T-helper 1 cell (primary cell): ENCODE measurements around the gene MOV10L1.
"Not testable (repeated sequence)": the region's sequence is repeated elsewhere in the genome, so short reads cannot be mapped to it uniquely, and the experiment has no call there.

Source experiments
- DNase-seq, 5 donors: peaks; one replicate each; pipeline ENCODE4 v3.0.0-alpha.2; 2012 to 2020

The MOV10L1 gene

DNA sequence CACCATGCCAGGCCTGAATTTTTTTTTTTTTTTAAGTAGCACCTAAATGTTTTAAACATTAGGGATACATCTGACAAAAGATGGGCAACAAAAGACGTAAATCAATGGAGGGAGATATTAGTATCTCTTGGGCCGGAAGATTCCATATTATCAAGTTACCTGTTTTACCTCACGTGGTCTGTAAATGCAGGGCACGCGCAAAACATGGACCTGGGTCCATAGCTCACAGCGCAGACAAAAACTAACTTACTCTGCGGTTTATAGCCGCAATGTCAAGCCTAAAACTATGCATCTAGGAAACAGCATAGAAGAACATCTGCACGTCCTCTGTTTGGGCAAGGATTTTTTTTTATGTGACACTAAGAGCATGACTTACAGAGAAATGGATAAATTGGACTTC, 49.2 kb downstream of the MOV10L1 start:
- DNase-seq, result no peak

DNA sequence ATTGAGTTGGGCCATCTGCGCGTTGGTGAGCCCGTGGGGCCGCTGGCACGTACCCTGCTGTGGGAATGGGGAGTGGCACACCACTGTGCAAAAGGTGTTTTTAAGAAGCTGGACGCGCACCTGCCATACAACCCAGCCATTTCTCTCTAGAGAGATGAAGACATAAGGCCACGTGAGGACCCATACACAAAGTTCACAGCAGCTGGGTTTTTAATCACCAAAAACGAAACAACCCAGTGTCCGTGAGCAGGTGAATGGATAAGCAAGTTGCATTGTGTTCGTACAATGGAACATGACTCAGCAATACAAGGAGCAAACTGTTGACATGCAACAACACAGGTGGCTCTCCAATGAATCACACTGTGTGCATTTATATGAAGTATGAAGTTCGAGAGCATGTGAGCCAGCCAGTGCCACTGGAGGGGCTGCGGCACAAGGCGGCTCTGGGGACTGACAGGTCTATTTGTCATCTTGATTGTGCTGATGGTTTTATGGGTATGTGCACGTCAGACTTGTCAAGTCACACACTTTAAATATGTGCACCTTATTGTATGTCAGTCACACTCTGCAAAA, 50.1 kb downstream of the MOV10L1 start:
- no peak for DNase-seq

DNA sequence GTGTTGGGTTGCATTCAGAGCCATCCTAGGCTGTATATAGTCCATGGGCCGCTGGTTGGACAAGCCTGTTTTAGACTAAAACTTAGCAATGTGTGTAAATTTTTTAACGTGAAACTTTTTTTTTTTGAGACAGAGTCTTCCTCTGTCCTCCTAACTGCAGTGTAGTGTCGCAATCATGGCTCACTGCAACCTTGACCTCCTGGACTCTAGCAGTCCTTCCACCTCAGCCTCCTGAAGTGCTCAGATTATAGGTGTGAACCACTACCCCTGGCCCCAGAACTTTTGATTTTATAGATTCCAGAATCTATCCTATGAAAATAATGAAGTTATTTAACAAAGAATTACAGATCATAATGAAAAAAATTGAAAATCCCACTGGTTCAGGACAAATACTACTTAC, 50.8 kb downstream of the MOV10L1 start:
- no peak for DNase-seq

DNA sequence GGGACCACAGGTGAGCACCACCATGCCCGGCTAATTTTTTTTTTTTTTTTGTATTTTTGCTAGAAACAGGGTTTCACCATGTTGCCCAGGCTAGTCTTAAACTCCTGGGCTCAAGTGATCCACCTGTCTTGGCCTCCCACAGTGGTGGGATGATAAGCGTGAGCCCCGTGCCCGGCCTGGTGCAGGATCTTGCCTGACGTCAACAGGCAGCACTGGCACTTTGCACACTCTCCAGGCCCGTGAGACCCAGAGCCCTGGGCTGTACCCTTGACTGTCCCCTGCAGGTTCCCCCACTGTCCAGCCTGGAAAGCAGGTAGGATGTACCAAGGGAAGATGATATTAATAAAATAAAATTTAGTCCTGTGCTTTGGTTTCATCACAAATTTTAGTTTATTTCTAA, 51.7 kb downstream of the MOV10L1 start:
- no peak for DNase-seq

DNA sequence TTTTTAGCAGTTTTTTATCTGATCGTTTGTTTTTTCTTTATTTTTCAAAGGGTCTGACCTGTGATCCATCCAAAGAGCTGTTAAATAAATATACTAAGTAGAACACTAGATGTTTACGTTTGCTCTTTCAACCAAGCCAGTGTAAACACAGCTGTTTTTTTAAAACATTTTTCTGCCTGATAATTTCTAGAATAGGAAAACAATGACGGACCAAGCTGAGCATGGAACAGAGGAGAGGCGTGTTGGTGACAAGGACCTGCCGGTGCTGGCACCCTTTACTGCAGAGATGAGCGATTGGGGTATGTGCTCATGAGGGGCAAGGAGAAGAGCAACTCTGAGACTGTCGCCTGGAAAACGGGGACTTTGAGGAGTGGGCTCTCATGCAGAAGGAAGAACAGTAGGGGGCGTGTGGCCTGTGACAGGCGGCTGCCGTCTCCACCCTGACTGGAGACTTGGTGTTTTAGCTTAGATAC, 52.1 kb downstream of the MOV10L1 start:
- no peak for DNase-seq

DNA sequence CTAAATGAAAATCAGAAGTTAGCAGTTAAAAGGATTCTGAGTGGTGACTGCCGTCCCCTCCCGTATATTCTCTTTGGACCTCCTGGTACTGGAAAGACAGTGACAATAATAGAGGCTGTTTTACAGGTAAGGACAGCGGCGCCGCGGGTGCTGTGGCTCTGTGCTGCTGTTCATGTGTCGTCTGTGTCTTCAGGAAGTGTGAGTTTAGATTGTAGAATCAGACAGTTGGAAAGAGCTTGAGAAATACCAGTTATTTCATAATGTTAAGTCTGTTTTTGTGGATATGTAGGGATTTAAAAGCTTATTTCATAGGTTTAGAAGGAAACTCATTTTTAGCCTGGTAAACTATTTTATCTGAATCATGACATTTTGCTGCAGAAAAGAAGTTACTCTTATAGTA, 53.3 kb downstream of the MOV10L1 start:
- no peak for DNase-seq

DNA sequence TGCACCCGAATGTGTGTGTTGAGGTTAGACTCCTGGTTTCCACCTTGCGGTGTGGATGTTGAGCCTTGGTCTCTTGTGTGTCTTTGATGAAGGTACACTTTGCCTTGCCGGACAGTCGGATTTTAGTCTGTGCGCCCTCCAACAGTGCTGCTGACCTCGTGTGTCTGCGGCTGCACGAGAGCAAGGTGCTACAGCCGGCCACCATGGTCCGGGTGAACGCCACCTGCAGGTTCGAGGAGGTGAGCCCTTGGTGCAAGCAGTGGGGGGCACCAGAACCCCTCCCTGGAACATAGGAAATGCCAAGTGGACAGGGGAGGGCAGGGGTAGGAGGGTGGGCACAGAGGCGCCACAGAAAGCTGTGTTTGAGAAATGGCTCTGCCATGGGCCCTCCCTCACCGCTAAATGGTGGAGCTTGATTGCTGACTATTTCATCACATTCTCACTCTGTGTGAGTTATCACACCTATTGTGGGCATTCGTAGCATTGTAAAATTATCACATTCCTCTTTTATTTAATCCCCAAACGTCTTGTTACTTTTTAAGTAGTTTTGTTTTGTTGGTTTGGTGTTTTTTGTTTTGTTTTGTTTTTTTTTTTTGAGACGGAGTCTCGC, 54.3 kb downstream of the MOV10L1 start:
- DNase-seq, result no peak

DNA sequence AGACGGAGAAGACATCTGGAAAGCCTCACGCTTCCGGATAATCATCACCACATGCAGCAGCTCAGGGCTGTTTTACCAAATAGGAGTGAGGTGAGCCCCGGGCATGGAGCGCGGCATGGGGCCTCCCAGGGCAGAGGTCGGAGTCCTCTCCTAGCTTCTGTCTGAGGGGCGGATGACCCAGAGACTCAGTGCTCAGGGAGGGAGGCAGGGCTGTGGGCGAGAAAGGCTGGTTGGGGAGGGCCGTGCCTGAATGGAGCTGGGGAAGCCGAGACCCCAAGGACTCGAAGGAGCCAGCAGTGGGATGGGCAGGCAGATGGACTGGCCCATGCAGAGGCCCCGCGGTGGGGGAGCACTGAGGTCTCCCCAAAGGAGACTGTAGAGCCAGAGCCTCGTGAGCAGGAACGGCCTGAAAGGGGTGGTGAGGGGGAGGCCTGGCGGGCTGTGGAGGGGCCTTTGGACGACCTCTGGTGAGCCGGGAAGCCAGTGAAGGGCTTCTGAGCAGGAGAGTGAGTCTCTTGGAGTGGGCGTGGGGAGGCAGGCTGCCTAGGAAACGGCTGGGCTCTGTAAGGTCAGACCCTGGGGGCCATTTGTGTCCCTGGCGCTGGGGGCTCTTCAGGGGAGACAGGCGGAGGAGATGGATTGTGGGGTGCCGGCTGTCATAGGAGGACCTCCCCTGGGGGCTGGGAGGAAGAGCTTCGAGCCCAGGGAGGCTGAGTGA, 56.1 kb downstream of the MOV10L1 start:
- DNase-seq, result no peak

DNA sequence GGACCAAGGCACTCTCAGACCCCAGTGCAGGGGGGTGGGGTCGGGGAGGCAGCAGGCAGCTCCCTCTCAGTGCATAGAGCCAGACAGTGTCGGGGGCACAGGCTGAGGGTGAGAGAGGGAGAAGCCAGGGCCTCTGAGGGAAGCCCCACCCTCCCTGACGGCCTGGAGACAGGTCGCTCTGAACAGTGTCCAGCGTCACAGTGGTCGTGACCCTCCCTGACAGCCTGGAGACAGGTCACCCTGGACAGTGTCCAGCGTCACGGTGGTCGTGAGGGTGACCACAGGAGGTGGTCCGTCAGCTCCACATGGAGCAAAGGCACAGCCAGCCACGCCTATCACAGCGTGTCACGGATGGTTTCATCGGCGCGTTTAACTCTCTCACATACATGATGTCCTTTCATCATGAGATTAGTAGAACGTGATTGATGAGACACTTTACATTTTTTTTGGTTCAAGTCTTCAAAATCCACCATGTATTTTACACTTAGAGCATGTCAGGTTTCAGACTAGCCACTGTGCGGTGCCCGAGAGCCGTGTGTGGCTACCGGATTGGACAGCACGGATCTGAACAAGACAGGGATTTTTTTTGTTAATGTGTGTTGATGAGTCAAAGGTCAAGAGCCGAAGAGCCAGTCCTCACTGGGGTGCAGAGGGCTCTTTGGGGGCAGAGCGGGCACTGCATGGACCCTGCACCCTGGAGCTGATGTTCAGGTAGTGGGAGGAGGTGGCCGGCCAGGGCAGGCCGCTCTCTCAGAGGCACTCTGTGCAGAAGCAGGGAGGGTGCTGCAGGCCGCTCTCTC, 56.8 kb downstream of the MOV10L1 start:
- no peak for DNase-seq

DNA sequence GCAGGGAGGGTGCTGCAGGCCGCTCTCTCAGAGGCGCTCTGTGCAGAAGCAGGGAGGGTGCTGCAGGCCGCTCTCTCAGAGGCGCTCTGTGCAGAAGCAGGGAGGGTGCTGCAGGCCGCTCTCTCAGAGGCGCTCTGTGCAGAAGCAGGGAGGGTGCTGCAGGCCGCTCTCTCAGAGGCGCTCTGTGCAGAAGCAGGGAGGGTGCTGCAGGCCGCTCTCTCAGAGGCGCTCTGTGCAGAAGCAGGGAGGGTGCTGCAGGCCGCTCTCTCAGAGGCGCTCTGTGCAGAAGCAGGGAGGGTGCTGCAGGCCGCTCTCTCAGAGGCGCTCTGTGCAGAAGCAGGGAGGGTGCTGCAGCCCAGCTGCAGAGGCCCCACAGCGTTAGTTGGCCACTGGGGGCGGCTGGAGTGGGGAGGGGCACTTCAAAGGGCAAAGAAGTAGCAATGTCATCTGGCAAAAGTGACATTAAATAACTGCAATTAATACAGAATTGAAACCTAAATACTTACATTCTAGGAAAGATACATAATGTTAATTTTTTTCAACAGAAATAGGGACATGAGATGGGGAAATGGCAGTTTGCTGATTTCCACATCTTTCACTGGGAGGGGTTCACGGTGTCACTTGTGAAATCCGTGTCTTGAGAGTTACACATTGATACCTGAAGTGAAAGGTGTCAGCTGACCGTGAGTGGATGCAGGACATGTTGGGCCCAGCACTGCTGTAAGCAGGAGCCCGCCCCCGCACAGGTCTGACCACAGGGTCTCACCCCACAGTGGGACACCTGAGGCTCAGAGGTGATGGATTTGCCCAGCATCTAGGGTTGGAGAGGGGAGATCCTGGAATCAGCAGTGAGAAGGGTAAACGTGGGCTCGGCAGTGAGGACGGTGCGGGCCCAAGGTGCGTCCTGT, 57.7 kb downstream of the MOV10L1 start:
- DNase-seq, result not testable (repeated sequence)

DNA sequence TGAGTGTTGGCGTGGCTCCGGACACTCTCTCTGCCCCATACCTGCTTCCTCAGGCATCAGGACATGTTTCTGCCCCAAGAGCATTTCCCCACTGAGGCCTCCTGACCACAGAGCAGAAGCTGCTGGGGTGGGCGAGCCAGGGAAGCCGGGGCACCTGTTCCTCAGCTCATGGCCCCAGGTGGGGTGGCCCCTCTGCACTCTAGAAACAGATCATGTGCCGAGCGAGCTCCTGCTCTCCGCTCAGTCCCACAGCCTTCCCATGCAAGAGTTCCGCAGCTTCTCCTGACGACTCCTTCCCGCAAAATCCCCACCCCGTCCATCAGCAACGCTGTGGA, 58.3 kb downstream of the MOV10L1 start:
- DNase-seq, result no peak

DNA sequence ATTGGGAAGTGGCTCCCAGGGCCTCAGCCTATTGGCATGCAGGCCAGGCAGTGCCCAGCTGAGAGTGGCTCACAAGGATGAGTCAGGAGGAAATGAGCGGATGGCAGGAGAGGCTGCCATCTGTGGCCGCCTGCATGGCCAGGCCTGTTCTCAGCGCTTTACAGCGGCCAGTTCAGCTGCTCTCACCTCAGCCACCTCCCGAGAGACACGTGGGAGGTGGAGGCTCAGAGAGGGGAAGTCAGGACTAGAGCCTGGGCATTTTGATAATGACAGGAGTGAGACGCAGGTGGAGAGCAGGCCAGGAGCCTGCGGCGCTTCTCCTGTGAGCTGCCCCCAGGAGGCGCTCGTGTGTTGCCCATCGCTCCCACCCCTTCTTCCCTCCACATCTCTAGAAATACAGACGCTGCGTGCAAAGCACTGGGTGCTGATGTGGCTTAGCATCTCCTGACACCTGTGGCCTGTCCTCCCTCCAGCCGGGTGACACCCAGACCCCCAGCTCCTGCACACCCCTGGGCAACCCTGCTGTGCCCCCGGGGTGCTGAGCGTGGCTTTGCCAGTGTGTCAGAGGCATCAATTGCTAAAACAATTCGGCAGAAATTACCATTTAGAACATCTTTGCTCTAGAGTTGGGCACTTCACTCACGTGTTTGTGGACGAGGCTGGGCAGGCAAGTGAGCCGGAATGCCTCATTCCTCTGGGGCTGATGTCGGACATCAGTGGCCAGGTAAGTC, 59.4 kb downstream of the MOV10L1 start:
- peak; percentile 56 to 76 (median 68) for DNase-seq

DNA sequence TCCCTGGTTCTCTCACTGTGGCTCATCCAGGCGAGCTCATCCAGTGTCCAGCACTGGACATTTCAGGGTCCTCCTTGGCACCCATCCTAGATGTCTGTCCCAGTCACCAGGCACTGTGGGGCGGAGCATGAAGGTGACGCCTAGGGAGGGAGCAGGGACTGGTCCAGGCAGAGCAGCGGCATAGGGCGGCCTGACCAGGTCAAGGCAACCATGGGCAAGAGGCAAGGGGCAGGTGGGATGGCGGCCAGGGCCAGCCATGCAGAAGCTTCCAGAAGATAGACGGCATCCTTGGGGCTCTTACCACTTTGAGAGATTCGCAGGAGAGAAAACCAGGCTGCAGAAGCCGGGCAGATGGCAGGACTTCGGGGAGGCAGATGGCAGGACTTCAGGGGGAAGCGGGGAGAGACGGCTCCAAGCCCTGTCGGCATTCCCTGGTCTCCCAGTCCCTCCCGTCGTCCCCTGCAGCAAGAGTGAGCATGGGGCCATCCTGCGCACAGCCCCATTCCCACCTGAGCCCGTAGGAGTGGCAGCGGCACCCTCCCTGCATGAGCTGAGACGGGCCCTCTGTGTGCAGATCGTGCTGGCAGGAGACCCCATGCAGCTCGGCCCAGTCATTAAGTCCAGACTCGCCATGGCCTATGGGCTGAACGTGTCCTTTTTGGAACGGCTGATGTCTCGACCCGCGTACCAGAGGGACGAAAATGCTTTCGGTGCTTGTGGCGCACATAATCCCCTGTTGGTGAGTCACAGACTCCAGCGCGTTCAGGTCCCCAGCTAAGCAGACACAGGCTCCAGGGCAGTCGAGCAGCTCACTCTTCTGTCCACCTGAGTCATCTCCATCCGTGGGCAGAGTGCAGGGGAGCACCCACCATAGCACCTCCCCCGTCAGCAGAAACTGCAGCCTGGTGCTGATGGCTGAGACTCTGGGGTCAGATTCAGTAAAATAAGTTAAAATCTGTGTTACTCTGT, 60.6 kb downstream of the MOV10L1 start:
- no peak for DNase-seq

DNA sequence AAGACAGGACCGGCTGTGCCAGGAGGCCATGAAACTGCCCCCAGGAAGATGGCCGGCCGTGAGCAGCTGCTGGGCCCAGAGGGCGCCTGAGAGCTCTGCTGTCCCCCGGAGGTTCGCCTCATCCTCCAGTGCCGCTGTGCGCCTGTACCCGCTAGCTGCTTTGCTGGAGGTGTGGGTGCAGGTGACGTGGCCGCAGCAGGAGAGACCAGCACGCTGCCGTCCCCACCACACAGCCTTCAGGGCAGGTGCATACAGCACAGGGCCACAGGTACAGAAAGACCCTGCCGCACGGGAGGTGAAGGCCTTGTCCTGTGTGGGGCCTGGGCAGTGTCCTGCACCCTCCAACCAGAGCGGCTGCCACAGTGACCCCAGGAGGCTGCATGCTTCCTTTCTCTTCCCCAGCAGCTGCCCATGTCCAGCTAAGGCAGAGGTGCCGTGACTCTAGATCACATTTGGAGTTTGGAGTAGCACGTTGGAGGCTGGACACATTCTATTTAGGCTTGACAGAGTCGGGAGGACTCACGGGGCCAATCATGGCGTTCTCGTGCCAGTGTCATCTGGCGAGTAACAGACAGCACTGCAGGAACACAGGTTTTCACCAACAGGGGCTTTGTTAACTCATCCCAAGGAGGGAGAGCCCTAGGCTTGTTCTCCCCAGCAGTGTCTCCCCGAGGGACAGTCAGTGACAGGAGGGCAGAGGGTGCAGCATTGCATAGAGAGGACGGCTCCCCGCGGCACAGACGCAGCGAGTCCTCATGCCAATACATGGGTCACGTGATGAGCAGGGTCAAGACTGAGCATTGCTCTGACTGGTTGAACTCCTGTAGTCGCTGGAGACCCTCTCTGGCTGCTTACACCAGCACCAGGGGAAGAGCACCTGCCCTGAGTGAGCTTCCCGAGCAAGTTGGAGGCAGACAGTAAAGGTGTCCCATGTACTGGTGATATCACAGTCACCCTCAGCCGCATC, 62.0 kb downstream of the MOV10L1 start:
- no peak for DNase-seq

DNA sequence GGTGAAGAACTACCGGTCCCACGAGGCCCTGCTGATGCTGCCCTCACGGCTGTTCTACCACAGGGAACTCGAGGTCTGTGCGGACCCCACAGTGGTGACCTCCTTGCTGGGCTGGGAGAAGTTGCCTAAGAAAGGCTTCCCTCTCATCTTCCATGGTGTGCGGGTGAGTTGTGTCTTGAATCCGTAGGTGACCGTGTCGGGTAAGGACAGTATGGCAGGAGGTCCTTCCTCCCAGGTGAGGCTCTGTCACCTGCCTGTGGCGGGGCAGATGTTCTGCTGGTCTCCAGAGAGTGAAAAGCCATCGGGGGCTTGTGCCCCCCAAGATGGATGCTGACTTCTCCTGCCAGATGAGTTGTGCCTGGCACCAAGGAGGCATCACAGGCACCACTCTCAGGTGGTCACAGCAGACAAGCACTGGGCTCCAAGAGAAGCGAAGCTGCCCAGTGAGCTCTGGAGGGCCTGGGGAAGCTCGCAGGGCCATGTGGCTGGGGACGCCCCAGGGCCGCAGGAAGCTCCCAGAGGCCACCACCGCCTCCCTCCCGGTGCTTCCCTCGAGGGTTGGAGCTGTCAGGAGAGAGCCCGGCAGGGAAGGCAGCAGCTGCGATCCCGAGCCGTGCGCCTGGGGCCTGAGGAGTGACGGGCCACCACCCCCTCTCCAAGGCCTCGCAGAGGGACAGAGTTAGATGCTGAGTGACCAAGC, 63.4 kb downstream of the MOV10L1 start:
- no peak for DNase-seq

DNA sequence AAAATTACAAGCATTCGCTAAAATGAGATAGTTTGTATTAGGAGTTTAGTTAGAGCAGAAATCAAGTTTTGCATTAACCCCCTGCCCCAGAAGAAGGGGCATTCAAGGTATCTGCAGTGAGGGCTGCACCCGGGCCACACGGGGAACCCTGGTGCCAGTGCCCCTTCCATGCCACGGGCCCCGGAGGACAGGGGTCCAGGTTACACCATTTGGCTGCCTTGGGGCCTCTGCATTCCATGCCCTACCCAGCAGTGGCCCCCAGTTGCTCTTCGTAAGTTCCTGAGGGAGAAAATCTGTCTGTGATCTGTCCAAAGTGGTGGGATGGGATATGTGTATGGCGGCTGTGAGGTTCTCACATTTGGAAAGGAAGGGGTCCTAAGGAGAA, 63.9 kb downstream of the MOV10L1 start:
- no peak for DNase-seq

DNA sequence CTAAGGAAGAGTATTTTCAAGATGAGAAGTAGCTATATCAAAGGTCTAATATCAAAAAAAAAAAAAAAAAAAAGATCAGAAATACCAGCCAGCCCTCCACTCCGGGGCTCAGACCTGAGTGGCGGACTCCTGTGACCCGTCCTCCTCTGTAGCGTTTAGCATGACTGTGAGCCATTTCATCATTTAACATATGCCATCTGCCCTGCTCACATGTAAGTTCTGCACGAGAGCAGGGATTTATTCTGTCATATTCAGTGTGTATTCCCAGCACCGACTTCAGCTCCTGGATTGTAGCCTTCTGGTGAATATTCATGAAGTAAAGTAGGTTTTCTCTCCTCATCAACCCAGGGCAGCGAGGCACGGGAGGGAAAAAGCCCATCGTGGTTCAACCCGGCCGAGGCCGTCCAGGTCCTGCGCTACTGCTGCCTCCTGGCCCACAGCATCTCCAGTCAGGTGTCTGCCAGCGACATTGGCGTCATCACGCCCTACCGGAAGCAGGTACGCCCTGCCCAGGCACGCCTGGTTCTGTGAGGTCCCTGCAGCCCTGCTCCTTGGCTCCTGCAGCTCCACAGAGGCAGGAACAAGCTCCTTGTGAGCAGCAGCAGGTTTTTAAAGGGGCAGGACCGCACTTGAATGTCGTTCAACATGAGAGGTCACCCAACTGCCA, 68.0 kb downstream of the MOV10L1 start:
- no peak for DNase-seq

DNA sequence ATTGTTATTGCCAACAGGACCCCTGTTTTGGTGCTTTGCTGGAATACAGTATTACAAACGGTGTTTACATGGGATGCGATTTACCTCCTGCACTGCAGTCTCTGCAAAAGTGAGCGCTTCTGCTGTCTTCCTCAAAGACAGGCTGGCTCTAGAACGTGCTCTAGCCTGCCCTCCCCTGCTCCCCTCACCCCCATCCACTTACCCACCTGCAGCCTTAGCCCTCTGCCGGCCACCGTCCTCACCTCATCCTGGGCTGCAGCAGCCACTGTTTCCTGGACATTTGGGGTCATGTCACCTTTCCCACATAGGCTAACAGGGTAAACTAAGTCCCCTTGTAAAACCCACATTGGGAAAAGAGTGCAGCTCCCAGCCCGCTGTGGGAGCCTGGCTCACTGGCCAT, 71.1 kb downstream of the MOV10L1 start:
- no peak for DNase-seq
